Right lobe of liver (tissue), 4 donors: Measurements from ENCODE around the gene PP2D1.

Experiments used
- POLR2A ChIP-seq: fragments of 450-650 bp; IDR thresholded peaks from one replicate; pipeline ENCODE4 v1.6.1; 2017; ENCODE audit warnings: antibody characterized with exemption, mild to moderate bottlenecking
- TF ChIP-seq, protein P1 (sequence below), 4 donors: fragments of 200-600 bp in 3 of 4; fragments of 450-650 bp in 1 of 4; IDR thresholded peaks; one replicate each; pipeline versions ENCODE4 v1.5.1 to v1.8.0; 2016 to 2022; ENCODE audit warnings: antibody characterized with exemption in 4 of 4, mild to moderate bottlenecking in 2 of 4
- donor health status: DM: no; HTN: no; CAD: no.
- donor health status: DM: no; HTN: no; CAD: no.
- donor health status: DM: no; HTN: yes; CAD: no.

DNA sequence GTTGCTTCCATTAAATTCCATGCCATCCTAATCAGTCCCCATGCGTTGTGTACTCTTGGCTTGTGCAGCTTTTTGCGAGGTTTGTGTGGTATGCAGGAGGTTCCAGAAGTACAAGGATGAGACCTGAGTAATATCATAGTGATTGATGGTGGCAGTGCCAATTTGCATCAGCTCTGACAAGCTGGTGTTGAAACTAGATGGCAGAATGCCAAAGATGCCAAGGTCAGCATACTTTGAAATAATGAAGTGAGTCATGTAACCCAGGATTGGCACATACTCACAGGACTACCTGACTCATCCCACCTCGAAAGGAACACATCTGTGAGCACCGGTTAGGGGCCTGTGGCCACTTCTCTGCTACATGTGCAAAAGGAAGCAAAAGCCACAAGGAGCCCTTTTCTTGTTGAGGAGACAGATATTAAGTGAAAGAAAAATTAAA, 42.5 kb upstream of the PP2D1 start:
- TF ChIP-seq, protein P1, sequence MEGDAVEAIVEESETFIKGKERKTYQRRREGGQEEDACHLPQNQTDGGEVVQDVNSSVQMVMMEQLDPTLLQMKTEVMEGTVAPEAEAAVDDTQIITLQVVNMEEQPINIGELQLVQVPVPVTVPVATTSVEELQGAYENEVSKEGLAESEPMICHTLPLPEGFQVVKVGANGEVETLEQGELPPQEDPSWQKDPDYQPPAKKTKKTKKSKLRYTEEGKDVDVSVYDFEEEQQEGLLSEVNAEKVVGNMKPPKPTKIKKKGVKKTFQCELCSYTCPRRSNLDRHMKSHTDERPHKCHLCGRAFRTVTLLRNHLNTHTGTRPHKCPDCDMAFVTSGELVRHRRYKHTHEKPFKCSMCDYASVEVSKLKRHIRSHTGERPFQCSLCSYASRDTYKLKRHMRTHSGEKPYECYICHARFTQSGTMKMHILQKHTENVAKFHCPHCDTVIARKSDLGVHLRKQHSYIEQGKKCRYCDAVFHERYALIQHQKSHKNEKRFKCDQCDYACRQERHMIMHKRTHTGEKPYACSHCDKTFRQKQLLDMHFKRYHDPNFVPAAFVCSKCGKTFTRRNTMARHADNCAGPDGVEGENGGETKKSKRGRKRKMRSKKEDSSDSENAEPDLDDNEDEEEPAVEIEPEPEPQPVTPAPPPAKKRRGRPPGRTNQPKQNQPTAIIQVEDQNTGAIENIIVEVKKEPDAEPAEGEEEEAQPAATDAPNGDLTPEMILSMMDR (IDR thresholded peaks at IDR 0.05) = no peak
- TF ChIP-seq POLR2A = no peak
